ENCODE data around the gene SAP30.

DNA sequence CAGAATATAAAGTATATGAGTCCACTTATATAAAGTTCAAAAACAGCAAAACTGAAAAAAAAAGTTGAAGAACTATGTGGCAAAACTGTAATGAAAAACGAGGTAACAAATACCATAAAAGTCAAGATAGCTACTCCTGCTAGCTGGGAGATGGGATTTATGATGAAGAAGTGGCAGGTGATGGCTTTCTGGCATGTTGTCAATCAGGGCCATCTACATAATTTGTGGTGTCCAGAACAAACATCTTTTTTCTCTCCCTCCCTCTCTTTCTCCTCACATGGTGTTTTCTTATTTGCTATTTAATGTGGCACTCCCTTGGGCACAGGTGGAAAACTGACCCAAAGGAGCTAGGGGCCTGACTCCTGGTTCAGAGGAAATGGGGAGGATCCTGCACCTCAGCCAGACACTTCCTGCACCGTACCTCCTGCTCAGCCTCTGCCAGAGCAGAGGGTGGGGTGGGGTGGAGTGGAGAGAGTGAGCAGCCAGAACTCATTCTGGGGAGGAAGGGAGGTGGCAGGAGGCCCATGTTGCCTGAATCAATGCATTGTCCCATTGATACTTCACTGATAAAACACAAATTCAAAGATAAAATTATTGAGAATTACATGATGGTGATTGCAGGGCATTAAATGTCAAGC, 5.3 kb upstream of the SAP30 start:
- TF ChIP-seq, protein P1, sequence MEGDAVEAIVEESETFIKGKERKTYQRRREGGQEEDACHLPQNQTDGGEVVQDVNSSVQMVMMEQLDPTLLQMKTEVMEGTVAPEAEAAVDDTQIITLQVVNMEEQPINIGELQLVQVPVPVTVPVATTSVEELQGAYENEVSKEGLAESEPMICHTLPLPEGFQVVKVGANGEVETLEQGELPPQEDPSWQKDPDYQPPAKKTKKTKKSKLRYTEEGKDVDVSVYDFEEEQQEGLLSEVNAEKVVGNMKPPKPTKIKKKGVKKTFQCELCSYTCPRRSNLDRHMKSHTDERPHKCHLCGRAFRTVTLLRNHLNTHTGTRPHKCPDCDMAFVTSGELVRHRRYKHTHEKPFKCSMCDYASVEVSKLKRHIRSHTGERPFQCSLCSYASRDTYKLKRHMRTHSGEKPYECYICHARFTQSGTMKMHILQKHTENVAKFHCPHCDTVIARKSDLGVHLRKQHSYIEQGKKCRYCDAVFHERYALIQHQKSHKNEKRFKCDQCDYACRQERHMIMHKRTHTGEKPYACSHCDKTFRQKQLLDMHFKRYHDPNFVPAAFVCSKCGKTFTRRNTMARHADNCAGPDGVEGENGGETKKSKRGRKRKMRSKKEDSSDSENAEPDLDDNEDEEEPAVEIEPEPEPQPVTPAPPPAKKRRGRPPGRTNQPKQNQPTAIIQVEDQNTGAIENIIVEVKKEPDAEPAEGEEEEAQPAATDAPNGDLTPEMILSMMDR (IDR thresholded peaks at IDR 0.05), result no peak
- TF ChIP-seq POLR2A (IDR thresholded peaks at IDR 0.05), result no peak
